ENCODE results near the gene RASL10B. TPM values are rescaled to one million over a fixed set of nuclear protein-coding genes. Genes with fewer than 3 reads are reported as not detected.

RASL10B gene
- polyA plus RNA-seq, 1 donor (not counting 4 experiments of a cell fraction or from before 2014, with no cell fraction given) = 0.07 TPM

DNA sequence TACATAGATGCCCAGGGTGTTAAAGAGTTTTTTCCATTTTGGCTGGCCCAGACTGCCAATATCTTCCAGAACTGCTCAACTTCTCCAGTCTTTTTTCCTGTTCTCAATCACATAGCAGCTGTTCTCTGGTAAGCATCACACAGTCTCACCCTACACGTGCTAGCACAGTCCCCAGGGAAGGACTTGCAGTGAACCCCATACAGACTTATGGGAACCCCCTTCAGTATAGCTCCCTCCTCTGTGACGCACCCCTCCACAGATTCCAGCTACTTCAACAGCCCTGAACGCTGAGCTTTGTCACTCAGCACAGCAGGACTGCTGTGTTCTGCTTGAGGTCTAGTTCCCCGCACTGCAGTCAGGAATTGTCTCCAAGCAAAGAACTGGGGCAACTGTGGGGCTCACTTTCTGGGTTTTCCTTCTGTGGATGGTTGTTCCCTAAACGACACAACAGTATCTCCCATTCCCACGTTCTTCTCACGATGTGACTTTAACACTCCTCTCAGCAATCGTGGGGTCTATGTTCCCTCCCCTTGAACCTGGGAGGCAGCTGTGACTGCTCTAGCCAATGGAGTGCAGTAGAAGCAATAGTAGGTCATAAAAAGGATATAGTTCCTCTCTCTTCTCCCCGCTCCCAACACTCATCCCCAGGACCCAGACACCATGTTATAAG lies 60.4 kb downstream of the RASL10B start:
- DNase-seq (ENCODE audit: low read depth, low spot score) (no peak), FAIRE-seq (no peak)
- H3K27ac ChIP-seq (ENCODE audit: control insufficient read depth, insufficient read depth, low read length) = peak overlapping the region; percentile 54
- TF ChIP-seq CTCF (optimal IDR thresholded peaks at IDR 0.05 in 1 of 3, IDR thresholded peaks at IDR 0.05 in 1 of 3, conservative IDR thresholded peaks at IDR 0.05 in 1 of 3; ENCODE audit: extremely low read depth in 1 of 3, insufficient read depth in 2 of 3, low read length in 3 of 3) = no peak
- no peak for TF ChIP-seq EZH2 (IDR thresholded peaks at IDR 0.05; ENCODE audit: low read length)
- H3K9me3 ChIP-seq (ENCODE audit: control insufficient read depth, low read depth, low read length) = no peaks in the 10 kb centered on the region
- no peaks in the 10 kb centered on the region for H4K20me1 ChIP-seq (ENCODE audit: control insufficient read depth, extremely low read depth, insufficient read depth, low read length)
- H3K27me3 ChIP-seq (ENCODE audit: control insufficient read depth, extremely low read depth, insufficient read depth, low read length) = no peaks in the 10 kb centered on the region
- H3K36me3 ChIP-seq (ENCODE audit: control insufficient read depth in 2 of 2, extremely low read depth in 1 of 2, insufficient read depth in 2 of 2, low read length in 2 of 2) = no peaks in the 10 kb centered on the region
- H3K79me2 ChIP-seq (ENCODE audit: control insufficient read depth, insufficient read depth, low read length) = no peaks in the 10 kb centered on the region
- dilution Hi-C loops (cut with MboI; ENCODE audit: extremely low pct_ligation_motif_present, low sequenced_read_pairs) = no loop called here
- no peaks in the 10 kb centered on the region for H3K9me1 ChIP-seq (ENCODE audit: control insufficient read depth, extremely low read depth, insufficient read depth, low read length)
- H3K4me1 ChIP-seq (ENCODE audit: control insufficient read depth, extremely low read depth, insufficient read depth, low read length) = peaks cover 59% of the 10 kb centered on the region
- peak overlapping the region in 1 of 3 experiments; percentile 3 for H3K4me3 ChIP-seq (ENCODE audit: control insufficient read depth in 2 of 3, extremely low read depth in 1 of 3, insufficient read depth in 2 of 3, low read depth in 1 of 3, low read length in 3 of 3)
- H3K4me2 ChIP-seq (ENCODE audit: control insufficient read depth, extremely low read depth, insufficient read depth, low read depth, low read length) = peak overlapping the region; percentile 83
- H2AFZ ChIP-seq (ENCODE audit: control insufficient read depth, low read length) = no peak overlapping the region
- H3K9ac ChIP-seq (ENCODE audit: control insufficient read depth, extremely low read depth, insufficient read depth, low read length) = peak overlapping the region; percentile 11

Other genes with a start within 250 kb of the RASL10B start
- 0.05 to 0.09 TPM (median 0.06 TPM) in 3 replicates for gene SLFN12L, start 194.0 kb upstream of the RASL10B start, polyA plus RNA-seq
- gene SLFN14, start 170.8 kb upstream of the RASL10B start, polyA plus RNA-seq = not detected in 3 replicates
- 6.4 to 7.7 TPM (median 6.9 TPM) in 3 replicates for gene PEX12, start 153.1 kb upstream of the RASL10B start, polyA plus RNA-seq
- 151 to 209 TPM (median 189 TPM) in 3 replicates for gene AP2B1, start 144.3 kb upstream of the RASL10B start, polyA plus RNA-seq
- gene GAS2L2, start 21.6 kb downstream of the RASL10B start, polyA plus RNA-seq = 0.02 to 0.05 TPM (median 0.05 TPM) in 3 replicates
- gene C17orf50, start 29.2 kb downstream of the RASL10B start, polyA plus RNA-seq = not detected in 3 replicates
- gene MMP28, start 64.0 kb downstream of the RASL10B start, polyA plus RNA-seq = 13.7 to 43.5 TPM (median 21.3 TPM) in 3 replicates
- 30.8 to 101 TPM (median 57.1 TPM) in 3 replicates for gene TAF15, start 77.8 kb downstream of the RASL10B start, polyA plus RNA-seq
- gene HEATR9, start 137.3 kb downstream of the RASL10B start, polyA plus RNA-seq = not detected in 3 replicates
- 0.37 to 0.46 TPM (median 0.46 TPM) in 3 replicates for gene CCL5, start 148.7 kb downstream of the RASL10B start, polyA plus RNA-seq
- gene RDM1, start 199.1 kb downstream of the RASL10B start, polyA plus RNA-seq = 0.40 to 1.1 TPM (median 0.87 TPM) in 3 replicates
- not detected in 3 replicates for gene LYZL6, start 212.1 kb downstream of the RASL10B start, polyA plus RNA-seq
- not detected in 3 replicates for gene CCL16, start 249.9 kb downstream of the RASL10B start, polyA plus RNA-seq

Data from keratinocyte (primary cell).